NT2/D1 (cell line): ENCODE results near the gene NCF4.

ENCODE experiments used
- DNase-seq: peaks from one replicate; pipeline ENCODE4 v3.0.0-alpha.2; 2011; ENCODE audit warnings: low read depth, low spot score
- H3K27me3 ChIP-seq: 2 replicates; pipeline ENCODE4 v1.6.0; 2011; ENCODE audit warnings: mild to moderate bottlenecking; ENCODE audit not compliant: insufficient read length, insufficient read depth
- H3K36me3 ChIP-seq: 2 replicates; pipeline ENCODE4 v1.6.1; 2011; ENCODE audit warnings: mild to moderate bottlenecking, low read length, mixed read lengths; ENCODE audit not compliant: insufficient read depth, insufficient read length
- H3K4me1 ChIP-seq: 2 replicates; pipeline ENCODE4 v1.5.1; 2011; ENCODE audit not compliant: insufficient read depth, insufficient read length
- H3K4me3 ChIP-seq: 2 replicates; pipeline ENCODE4 v1.5.1; 2011; ENCODE audit warnings: low read depth; ENCODE audit not compliant: insufficient read length
- H3K9ac ChIP-seq: 2 replicates; pipeline ENCODE4 v1.6.0; 2011; ENCODE audit warnings: low read depth; ENCODE audit not compliant: insufficient read length
- H3K9me3 ChIP-seq: 2 replicates; pipeline ENCODE4 v1.5.1; 2011; ENCODE audit warnings: mild to moderate bottlenecking, low read length; ENCODE audit not compliant: insufficient read depth
- SUZ12 ChIP-seq: IDR thresholded peaks from 2 replicates; pipeline ENCODE4 v1.6.1; 2011; ENCODE audit not compliant: insufficient read length, insufficient read depth; ENCODE audit errors: extremely low read depth
- YY1 ChIP-seq: IDR thresholded peaks from 2 replicates; pipeline ENCODE4 v1.6.1; 2011; ENCODE audit not compliant: insufficient read length, insufficient read depth
- ZNF274 ChIP-seq: IDR thresholded peaks from 2 replicates; pipeline ENCODE4 v1.6.1; 2011; ENCODE audit warnings: mild to moderate bottlenecking, low read depth, low read length

Gene NCF4

DNA sequence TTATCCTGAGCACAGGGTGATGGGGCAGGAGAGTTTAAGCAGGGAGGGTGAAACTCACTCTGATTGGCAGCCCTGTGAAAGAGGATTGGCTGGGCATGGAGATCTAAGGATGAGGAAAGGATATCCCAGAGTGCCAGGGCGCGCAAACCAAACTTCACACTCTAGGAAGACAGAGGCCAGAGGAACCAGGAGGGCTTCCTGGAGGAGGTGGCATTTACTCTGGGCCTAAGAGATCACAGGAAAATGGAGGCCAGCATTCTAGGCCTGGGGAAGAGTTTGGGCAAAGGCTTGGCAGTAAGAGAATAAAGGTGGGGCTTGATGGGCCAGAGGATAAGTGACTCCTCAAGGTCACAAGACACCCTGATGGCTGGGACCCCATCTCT is 377 bp upstream of the NCF4 start:
- no peaks in the 10 kb centered on the region for H3K36me3 ChIP-seq
- H3K4me3 ChIP-seq: no peak overlapping the region
- no peak for DNase-seq
- H3K4me1 ChIP-seq: peaks cover 3% of the 10 kb centered on the region
- peaks cover 18% of the 10 kb centered on the region; the same call in 1 of the 2 replicates for H3K9me3 ChIP-seq
- no peak for TF ChIP-seq ZNF274
- peaks cover 12% of the 10 kb centered on the region for H3K27me3 ChIP-seq
- no peak overlapping the region for H3K9ac ChIP-seq

DNA sequence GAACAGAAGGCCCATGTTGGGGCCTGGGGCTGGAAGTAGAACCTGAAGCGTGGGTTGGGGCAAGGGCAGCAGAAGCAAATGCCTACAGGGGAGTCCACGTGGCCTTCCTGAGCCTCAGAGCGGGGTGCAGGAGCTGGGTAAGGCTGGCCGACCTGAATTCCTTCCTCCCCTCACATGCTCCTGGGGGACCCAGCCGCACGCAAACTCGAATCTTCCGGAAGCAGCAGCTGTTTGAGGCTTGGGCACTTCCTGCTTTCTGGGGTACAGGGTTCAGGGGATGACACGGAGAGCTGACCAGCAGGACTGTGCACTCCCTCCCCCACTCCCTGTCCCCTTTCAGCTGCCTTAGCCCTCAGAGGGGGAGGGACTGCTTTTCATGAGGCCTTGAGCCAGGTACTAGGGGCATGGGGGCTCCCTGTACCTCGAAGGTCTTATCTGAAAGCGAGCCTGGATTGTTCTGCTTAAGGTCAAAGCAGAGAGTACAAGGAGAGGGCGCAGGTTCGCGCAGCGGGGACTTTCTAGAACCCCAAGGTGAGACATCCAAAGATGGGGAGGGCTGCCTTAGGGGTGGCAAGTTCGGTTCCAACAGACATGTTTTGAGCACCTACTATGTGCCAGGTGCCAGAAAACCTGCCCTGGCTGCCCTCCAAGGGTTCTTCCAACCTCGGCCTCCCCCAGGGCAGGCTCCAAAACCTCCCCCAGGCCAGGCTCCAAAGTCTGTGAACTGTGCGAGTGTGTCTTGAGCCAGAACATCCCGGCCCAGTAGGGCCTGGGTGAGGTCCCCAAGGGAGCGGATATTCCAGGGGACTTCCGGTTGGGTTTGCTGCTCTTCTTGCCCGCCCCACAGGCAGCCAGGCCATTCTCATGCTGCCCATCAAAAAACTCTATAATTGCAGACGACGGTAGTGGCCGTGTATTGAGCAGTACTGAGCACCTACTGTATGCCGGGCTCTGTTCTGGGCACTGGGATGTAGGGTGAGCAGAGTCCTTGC is 1.7 kb downstream of the NCF4 start:
- Histone ChIP-seq H3K36me3 (no peaks in the 10 kb centered on the region), H3K9ac (no peak overlapping the region), H3K9me3 (peaks cover 2% of the 10 kb centered on the region; the same call in 1 of the 2 replicates), H3K4me3 (no peak overlapping the region), H3K4me1 (peaks cover 3% of the 10 kb centered on the region), H3K27me3 (peaks cover under 1% of the 10 kb centered on the region)
- TF ChIP-seq SUZ12 (no peak), ZNF274 (no peak), YY1 (no peak)
- DNase-seq: no peak

DNA sequence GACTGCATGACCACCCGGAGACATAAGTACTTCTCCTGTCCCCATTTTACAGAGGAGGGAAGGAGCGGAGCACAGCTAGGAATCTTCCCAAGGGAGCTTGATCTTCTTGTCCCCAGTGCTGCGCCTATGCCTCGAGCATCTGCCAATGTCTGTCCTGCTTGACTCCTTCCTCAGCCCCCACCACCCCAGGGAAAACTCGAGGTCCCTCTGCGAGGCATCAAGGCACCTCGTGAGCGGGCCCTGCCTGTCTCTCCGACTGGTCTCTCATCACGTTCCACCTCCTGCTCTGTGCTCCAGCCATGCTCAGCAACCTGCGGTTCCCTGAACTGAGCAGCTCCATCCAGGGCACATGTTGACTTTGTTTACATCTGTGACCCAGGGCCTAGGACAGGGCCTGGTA is 2.5 kb downstream of the NCF4 start:
- no peak overlapping the region for H3K4me3 ChIP-seq
- H3K4me1 ChIP-seq: peaks cover 3% of the 10 kb centered on the region
- DNase-seq: no peak
- no peak for TF ChIP-seq ZNF274
- no peak for TF ChIP-seq SUZ12
- no peak for TF ChIP-seq YY1
- no peaks in the 10 kb centered on the region for H3K9me3 ChIP-seq
- H3K27me3 ChIP-seq: no peaks in the 10 kb centered on the region
- H3K36me3 ChIP-seq: no peaks in the 10 kb centered on the region
- H3K9ac ChIP-seq: no peak overlapping the region

DNA sequence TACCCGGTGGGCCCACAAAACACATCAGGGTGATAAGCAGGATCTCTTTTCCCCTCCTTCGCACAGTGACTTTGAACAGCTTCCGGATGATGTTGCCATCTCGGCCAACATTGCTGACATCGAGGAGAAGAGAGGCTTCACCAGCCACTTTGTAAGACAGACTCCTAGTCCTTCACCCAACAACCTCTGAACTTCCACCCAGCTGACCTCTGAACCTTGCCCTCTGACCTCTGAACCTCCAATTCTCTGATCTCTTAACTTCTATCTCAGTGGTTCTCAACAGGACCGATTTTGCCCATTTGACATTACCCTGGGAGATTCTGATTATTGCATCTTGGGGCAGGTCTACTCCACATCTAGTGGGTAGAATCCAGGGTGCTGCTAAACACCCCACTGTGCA is 3.2 kb downstream of the NCF4 start:
- Histone ChIP-seq H3K36me3 (no peaks in the 10 kb centered on the region), H3K4me3 (no peak overlapping the region), H3K27me3 (no peaks in the 10 kb centered on the region), H3K4me1 (peaks cover 3% of the 10 kb centered on the region), H3K9ac (no peak overlapping the region), H3K9me3 (no peaks in the 10 kb centered on the region)
- TF ChIP-seq ZNF274 (no peak), SUZ12 (no peak), YY1 (no peak)
- DNase-seq: no peak

DNA sequence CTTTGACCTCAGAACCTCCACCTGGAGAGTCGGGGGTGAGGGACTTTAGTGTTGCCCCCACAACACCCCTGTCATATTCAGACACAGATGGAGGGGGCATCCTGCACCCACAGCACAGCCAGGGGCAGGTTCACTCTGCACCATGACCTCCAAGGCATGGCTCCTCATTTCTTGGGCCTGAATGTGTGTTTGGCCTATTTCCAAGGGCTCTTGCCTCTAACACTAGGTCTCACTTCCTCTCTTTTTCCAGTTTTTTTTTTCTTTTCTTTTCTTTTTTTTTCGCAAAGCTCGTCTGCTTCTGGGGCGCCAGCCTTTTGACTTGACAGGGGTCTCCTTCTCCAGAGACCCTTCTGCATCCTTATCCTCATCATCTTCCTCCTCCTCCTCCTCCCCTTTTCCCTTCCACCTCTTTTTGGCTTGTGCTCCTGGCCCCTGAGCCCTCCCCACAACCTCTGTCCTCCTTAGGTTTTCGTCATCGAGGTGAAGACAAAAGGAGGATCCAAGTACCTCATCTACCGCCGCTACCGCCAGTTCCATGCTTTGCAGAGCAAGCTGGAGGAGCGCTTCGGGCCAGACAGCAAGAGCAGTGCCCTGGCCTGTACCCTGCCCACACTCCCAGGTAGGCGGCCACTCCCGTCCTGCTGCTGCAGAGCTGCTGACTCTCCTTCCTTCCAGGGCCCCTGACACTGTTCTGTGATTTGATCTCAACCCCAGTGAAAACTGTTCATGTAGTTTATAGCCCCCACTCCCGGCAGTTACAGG is 3.8 kb downstream of the NCF4 start:
- Histone ChIP-seq H3K9ac (no peak overlapping the region), H3K27me3 (no peaks in the 10 kb centered on the region), H3K36me3 (no peaks in the 10 kb centered on the region), H3K4me3 (no peak overlapping the region), H3K4me1 (peaks cover 3% of the 10 kb centered on the region), H3K9me3 (no peaks in the 10 kb centered on the region)
- no peak for DNase-seq
- TF ChIP-seq YY1: no peak
- no peak for TF ChIP-seq SUZ12
- TF ChIP-seq ZNF274: no peak

DNA sequence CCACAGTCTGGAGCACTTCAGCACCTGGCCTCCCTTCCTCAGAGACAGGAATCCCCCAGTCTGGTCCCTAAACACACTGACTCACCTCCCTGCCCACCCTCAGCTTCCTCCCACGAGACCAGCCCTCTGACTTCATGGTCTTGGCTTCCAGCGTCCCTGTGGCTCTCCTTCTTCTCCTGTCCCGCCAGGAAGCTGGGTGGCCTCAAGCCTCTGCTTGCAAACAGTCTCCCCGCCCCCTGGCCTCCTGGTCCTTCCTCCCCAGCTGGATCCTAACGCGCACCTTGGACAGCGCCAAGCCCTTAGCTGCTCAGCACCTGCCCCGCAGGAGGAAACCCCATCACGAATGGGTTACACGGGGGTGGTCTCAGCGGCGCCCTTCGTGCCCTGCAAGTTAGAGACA is 4.5 kb downstream of the NCF4 start:
- H3K4me3 ChIP-seq: no peak overlapping the region
- H3K36me3 ChIP-seq: no peaks in the 10 kb centered on the region
- peaks cover 3% of the 10 kb centered on the region for H3K4me1 ChIP-seq
- H3K27me3 ChIP-seq: no peaks in the 10 kb centered on the region
- no peaks in the 10 kb centered on the region for H3K9me3 ChIP-seq
- no peak for DNase-seq
- no peak overlapping the region for H3K9ac ChIP-seq
- TF ChIP-seq ZNF274: no peak
- TF ChIP-seq YY1: no peak
- TF ChIP-seq SUZ12: no peak

DNA sequence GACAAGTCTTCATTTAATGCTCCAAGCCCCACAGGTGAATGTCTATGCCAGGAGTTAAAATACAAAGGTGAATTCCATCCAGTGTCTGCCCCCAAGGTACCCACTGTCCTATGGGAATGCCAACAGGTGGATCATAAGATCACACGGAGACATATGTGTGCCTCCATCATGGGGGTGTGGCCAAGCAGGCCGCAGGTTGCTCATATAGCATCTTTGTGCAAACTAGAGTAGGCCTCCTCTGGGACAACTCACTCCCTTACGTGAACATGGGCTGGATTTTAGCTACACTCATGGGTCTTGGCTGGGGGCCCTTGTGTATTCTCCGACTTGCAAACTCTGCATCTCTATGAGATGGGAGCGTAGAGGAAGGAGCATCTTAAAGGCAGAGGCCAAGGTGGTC is 6.9 kb downstream of the NCF4 start:
- TF ChIP-seq SUZ12 (no peak), YY1 (no peak), ZNF274 (no peak)
- Histone ChIP-seq H3K4me3 (no peak overlapping the region), H3K4me1 (no peaks in the 10 kb centered on the region), H3K9ac (no peak overlapping the region), H3K27me3 (no peaks in the 10 kb centered on the region), H3K9me3 (no peaks in the 10 kb centered on the region), H3K36me3 (no peaks in the 10 kb centered on the region)
- no peak for DNase-seq
